ENCODE data around the gene TPPP.
"Not testable (repeated sequence)": the region's sequence is repeated elsewhere in the genome, so short reads cannot be mapped to it uniquely, and the experiment has no call there.

TPPP gene

DNA sequence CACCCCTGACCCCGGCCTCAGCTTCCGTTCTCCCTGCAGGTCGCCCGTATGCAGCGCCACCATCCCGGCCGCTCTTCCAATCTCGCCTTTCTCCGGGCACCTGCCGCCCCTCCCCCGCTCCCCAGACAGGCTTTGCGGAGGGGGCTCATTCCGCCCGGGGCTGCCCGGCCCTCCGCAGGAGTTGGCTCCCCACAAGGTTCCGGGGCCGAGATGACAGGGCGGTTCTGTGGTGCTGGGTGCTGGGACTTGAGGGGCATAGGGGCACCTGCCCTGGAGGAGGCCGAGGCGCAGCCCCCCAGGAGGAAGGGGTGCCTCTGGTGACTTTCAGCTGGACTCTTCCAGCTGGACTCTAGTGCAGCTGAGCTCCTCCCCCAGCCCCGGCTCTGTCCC lies 885 bp upstream of the TPPP start:
- not testable (repeated sequence) for DNase-seq

DNA sequence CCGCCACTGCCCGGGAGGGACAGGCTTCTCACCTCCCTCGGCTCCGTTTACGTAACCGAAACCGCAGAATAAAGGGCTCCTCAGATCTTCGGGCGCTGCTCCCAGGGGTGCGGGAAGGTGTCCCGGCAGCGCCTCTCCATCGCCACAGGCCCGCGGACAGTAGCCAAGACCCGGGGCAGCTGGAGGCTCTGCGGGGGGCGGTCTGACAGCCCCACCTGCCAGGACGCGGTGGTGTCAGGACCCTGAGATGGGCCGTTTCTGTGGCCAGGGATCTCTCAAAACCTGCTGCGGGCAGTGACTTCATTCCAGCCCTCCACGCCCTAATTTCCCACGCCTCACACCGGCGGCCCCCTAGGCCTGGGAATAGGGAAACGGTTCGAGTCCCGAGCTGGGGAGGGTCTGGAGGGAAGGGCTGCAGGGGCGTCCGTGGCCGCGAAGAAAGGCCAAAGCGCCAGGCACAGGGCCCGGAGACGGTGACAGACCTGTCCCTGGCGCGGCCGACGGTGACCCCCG lies 567 bp downstream of the TPPP start:
- not testable (repeated sequence) for DNase-seq

DNA sequence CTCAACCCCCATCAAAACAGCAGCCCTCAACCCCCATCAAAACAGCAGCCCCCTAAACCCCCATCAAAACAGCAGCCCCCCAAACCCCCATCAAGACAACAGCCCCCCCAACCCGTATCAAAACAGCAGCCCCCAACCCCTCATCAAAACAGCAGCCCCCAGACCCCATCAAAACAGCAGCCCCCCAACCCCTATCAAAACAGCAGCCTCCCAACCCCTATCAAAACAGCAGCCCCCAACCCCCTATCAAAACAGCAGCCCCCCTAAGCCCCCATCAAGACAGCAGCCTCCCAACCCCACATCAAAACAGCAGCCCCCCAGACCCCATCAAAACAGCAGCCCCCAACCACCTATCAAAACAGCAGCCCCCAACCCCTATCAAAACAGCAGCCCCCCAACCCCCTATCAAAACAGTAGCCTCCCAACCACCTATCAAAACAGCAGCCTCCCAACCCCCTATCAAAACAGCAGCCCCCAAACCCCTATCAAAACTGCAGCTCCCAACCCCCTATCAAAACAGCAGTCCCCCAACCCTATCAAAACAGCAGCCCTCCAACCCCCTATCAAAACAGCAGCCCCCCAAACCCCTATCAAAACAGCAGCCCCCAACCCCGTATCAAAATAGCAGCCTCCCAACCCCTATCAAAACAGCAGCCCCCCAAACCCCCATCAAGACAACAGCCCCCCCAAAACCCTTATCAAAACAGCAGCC lies 1.2 kb downstream of the TPPP start:
- DNase-seq: no peak

DNA sequence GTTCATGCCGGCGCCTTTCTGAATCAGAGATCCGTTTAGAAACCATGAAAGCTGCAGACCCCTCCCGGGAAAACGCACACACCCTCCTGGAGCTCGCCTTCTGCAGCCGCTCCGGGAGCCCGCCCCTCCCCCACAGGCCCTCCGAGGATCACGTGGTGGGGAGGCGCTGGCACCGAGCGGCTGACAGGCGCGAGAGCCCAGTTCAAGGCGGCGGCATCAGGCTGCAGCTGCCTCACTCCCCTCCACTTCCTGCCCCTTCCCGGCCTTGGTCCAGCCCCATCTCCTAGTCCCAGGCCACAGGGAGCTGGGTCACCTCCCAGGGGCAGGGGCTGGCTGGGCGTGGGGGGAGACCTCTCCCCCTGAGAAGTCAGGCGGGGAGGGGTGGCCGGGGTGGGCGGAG lies 2.1 kb downstream of the TPPP start:
- not testable (repeated sequence) for DNase-seq

DNA sequence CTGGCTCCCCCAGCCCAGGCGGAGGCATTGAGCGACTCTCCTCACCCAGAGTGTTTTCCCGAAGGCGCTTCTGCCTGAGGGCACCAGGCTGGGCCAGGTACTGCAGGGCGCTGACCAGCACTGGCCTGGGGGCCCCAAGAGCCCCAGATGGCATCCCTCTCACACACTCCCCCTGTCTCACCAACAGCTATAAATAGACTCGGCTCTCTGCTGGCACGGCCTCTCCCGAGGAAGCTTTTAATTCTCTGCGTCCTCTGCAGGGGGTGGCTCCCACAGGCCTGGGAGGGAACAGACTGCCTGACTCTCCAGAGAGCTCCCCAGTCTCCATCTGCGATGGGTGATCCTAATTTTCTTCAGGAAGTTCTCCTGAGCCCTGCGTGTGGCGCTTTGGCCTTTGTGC lies 2.9 kb downstream of the TPPP start:
- not testable (repeated sequence) for DNase-seq

DNA sequence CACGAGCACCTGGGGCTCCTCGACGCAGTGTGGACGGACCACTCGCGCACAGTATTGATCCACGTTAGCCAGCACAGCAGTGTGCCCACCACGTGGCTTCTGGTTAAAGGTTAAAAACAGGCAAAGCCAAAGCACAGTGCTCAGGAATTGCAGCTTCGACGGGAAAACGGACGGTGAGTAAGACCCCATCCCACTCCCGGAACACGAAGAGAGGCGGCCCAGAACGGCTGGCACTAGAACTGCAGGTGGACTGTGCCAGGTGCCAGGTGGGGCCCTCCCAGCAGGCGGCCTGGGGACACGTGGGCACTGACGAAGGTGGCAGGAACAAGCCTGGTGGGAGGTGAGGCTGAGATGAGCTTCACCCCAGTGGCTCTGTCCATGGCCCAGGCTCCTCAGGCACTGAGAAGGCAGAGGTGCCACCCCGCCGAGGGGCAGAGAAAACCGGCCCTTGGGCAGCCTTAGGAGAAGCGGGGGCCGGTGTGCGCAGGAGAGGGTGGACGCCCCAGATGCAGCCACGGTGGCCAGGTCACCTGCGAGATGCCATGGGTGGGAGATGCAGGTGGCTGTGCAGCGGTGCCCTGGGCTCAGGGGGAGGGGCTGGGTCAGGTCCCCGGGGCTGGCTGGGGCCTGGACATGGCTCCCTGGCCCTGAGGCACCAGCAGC lies 4.7 kb downstream of the TPPP start:
- DNase-seq: not testable (repeated sequence)

DNA sequence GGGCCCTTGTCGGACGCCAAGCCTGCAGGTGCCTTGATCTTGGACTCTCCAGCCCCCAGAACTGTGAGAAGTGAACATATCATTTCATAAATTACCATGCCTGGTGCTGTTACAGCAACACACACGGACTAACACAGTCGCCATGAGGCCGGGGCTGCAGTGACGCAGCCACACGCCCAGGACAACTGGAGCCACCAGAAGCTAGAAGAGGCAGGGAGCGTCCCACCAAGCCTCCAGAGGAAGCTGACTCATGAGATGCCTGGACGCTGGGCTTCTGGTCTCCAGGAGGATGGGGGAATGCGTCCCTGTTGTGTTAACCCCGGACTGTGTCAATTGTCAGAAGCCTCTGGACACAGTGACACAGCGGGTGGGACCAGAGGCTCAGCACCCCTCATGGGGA lies 6.2 kb downstream of the TPPP start:
- DNase-seq: not testable (repeated sequence)

DNA sequence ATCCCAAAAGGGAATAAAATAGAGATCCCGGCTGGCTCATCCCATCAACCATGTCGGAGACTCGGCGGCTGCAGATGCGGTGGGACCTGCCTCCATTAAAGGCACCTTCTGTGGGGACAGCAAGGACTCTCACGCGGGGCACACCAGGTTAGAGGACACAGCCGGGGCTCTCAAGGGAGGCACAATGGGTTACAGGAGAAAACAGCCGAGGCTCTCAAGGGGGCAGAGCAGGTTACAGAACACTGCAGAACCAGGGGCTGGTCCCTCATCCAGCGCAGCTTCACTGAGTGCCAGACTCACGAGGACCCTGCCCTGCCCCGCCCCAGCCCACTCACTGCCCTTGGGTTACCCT lies 7.0 kb downstream of the TPPP start:
- not testable (repeated sequence) for DNase-seq

DNA sequence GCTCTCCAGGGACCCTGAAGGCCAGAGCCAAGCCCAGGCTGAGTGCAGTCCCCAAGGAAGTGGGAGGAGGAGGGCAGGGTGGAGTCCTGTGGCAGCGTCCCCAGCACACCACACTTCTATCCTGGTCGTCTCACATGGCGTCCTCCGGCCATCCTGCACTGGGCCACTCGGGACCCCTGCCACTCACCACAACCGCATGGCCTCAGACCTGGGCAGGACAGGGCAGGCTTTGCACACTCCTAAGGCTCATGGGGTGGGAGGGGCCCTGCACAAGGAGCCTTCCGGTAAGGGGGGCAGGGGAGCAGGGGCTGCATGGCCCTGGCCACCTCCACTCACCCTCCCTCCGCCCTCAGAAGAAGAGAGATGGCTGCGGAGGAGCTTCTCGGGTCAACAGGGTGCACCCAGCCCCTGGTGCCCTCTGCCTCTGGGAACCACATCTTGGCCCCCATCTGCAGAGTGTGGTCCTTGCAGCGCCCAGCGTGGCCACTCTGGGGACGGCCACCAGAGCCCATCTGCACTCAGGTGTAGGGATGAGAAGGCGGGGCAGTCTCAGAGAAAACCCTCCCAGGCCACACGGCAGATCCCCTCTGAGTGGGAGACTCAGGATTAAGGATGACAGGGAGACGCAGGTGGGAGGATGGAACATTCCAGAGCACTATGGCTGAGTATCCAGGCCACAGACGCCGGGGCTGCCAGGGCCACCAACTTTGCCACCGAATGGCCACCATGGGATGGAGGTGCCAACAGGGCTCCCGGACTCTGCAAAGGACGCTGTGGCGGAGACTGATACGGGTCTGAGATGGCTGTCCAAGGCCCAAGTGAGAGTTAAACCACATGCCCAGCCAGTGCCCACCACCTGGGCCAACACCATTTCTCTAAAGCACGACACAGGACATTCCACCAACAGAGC lies 7.6 kb downstream of the TPPP start:
- no peak for DNase-seq

DNA sequence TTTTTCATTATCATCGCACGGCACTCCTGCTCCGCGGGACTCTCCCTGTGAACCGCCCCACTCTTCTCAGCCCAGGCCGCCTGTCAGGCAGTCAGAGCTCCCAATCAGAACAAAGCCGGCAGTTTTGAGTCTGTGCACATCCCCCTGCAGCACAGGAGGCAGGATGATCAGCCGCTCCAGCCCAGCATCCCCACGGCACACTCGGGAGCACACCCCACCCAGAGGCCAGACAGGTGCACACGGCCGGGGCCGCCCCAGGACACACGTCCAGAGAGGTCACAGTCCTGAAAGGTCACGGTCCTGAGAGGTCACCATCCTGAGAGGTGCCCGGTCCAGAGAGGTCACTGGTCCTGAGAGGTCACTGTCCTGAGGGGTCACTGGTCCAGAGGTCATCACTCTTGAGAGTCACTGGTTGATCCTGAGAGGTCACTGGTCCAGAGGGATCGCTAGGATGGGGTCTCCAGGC lies 8.4 kb downstream of the TPPP start:
- no peak for DNase-seq

DNA sequence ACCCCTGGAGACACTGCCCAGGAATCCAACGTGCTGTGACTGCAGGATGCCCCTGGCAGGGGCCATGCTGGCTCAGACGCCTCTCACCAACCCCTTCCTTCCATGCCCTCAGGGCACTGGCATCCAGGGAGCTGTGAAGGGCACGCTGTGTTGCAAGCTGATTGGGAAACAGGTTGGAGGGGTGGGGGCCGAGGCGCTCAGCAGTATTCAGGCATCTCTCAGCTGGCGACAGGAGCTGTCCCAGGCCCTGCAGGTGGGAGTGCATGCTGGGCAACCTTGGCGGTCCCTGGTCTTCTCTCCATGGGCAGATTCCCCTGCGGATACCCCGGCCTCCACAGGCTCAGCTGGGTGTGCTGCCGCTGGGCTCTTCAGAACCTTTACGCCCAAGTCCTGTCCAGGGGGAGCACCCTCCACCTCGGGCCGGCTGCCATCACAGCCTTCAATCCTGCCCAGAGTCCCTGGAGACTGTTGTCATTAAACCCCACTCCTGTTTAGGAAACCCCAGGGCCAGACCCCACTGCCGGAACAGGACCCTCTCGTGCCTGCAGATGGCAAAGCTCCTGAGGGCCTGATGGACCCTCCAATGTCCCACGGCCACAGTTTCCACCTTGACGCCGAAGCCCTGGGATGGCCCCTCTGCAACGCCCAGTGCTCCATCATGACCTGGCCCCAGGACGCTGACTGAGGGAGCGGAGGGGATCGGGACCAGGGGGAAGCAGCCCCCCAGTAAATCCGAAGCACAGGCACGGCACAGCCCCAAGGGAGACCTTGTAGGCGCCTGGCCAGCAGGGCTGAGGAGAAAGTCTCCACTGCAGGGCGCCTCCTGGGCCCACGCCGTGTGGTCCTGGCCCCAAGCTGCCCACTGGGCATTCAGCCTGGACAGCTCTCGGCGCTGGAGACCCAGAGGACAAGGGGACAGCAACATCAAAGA lies 9.3 kb downstream of the TPPP start:
- no peak for DNase-seq

DNA sequence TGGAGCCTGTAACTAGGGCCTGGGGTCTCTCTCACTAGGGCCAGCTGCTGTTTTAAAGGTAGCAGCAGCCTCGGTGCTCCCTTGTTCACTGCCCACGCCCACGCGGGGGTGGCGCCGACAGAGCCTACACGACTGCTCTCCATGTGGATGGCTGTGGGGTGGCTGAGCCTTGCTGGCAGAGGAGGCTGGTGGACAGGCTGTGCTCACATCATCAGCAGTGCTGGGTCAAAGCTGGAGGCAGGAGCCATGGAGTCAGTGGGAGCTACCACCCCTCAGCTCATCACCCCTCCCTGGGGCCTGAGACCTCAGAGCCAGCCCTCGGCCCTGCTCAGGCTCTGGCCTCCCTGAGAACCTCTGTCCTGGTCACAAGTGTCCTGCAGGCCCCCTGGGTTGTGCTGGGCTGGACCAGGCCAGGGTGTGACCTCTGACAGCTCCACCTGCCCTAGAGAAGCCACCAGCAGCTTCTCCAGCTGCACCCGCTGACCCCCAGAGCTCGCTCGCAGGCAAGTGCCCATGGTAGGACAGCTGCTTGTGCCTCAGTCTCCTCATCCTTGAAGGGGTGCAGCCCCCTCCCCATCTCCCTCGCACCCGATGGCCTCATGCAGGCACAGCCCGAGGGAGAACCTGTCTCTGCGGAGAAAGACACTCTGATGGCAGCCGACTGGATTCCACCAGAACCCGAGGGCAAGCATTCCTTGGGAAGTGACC lies 10.3 kb downstream of the TPPP start:
- DNase-seq: peak in 1 of 58 donors; percentile 38

DNA sequence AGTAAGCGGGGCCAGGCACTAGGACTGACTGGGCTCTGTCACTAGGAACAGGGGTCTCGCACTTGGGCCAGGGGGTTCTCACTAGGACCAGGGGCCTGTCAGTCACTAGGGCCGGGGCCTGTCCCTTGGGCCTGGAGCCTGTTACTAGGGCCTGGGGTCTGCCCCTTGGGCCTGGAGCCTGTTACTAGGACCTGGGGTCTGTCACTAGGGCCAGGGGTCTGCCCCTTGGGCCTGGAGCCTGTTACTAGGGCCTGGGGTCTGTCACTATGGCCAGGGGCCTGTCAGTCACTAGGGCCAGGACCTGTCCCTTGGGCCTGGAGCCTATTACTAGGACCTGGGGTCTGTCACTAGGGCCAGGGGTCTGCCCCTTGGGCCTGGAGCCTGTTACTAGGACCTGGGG lies 10.9 kb downstream of the TPPP start:
- not testable (repeated sequence) for DNase-seq

DNA sequence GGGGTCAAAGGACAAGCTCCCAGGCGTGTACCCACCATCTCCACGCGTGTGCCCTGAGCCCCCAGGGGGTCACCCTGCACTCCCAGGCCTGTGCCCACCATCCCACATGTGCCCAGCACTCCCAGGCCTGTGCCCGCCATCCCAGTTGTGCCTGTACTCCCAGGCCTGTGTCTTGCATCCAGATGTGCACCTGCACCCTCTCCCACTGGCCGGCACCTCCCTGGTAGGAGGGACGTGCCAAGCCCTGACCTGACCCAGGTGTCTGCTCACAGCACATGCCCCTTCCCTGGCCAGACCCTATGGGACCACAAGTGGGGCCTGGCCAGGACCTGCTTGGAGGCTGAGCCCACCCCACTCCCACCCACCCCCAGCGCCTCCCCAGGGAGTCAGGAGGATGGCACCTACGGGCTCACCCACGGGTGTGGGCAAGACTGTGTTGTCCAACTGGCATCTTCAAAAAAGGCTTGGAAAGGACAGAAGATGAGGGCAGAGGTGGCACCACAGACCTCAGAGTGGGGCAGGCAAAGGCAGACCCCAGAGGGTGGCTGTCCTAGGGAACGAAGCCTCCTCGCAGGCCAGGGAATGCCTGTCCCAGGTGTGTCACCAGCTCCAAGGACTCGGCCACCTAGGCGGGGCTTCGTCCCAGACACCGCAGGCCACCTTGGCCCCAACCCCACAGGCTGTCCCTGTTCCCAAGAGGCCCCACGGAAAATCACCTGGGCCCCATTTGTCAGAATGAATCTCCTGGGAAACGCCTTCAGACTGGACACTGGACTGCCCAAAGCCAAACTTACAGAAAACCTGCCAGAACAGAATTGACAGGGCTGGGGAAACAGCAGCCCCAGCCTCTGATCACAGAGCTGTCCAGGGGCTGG lies 11.6 kb downstream of the TPPP start:
- not testable (repeated sequence) for DNase-seq

DNA sequence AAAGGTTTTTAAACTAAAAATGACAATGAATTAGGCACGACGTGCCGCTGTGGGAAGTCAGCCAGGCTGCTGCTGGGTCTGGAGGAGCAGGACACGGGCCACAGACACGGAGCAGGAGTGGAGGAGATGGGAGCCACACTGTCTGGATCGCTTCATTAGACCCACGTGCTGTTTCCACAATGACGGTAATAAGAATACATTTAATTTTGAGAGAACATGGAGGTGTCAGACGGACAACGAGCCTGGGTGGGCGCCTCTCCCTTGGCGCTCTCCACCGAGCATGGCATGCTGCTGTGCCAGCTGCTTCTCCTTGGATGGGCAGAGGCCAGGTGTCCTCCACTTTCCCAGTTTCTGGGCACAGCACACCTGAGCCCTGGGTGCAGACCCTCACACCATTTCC lies 12.3 kb downstream of the TPPP start:
- DNase-seq: not testable (repeated sequence)

DNA sequence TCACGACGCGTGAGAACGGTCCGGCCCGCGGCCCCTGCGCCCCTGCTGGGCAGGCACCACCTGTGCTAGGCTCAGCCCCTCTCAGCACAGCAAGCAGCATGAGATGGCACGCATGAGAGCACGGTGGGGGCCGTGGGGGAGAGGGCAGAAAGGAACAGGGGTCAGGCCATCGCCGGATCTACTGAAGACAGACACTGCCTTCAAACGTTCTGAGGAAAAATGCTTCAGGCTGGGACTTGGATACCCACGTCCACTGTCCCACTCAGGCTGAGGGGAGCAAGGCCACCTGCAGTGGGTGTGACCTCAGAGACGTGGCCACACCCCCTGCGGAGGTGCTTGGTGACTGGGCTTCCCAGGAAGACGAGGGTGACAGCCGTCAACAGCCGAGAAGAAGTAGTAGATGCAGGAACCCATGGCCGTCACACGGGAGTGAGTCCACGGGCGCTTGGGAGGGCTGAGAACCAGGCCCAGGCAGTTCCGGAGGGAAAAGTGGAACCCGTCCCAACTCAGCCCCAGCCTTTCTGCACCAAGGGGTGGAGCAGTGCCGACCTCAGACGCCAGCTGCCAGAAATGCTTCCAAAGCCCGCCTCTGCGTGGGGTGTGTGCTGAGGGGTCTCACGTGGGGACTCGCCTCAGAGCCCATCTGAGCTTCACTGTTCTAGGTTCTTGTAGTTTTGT lies 12.9 kb downstream of the TPPP start:
- not testable (repeated sequence) for DNase-seq

DNA sequence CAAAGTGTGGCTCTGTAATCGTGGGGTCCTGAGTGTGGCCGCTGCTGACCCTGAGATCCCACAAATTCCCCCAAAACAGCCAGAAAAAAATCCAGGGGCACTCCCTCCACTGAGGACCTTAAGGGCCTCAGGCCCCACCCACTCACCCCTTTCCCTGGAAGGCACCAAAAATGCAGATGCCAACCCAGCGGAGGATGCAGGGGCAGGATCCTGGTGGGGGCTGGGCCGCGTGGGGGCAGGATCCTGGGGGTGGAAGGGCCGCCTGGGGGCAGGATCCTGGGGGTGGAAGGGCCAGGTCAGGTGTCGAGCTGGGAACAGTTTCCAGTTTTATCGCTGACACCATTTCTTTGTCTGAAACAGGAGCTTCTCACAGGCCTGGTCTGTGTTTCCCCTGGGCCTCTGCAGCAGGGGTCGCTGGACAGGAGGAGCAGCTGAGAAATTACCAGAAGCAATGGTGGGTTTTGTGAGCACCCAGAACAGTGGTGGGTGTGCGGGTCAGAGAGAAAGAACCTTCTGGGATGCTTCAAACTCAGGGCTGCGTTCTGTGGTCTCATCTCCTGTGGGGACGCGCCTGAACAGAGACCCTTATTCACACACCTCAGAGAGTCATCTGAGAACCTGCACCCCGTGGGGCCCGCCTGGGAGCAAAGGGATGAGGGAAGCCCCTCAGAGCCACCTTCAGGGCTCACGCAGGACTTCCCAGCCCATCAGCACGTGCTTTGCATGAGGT lies 13.8 kb downstream of the TPPP start:
- not testable (repeated sequence) for DNase-seq

DNA sequence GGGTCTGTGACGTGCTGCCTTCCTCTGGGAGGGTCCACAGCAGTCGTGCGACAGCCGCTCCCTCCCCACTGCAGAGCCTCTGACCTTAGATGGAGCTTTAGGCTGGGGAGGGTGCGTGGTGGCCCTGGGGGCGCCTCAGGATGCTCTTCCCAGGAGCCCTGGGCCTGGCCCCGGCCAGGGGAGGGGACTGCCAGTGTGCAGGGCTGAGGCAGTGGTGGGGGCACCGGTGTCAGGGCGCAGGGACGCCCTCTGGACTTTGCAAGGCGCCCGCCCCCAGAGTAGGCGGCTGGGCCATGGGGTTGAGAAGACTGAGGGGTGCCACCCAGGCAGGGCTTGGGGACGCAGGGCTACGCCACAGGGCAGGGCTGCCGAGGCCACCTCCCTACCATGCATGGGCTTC lies 14.6 kb downstream of the TPPP start:
- DNase-seq: not testable (repeated sequence)

Data from anterior cingulate cortex (tissue), 58 donors.